H1 (cell line): Measurements from ENCODE around the gene NLRP3. TPM values are rescaled to one million over a fixed set of nuclear protein-coding genes. Genes with fewer than 3 reads are reported as not detected.

Experiments
- CTCF ChIA-PET: fragments of 300-600 bp; sonication (Branson Sonifier 250); formaldehyde crosslinking; loops from one replicate; lab custom pipeline; 2021; ENCODE audit not compliant: partially characterized antibody; lab: Charles Lee
- POLR2A ChIA-PET: fragments of 300-600 bp; sonication (Branson Sonifier 250); formaldehyde crosslinking; loops from one replicate; lab custom pipeline; 2021; ENCODE audit warnings: inconsistent platforms; ENCODE audit not compliant: partially characterized antibody; lab: Charles Lee
- DNase-seq, 2 experiments: peaks; one replicate each; pipeline versions ENCODE4 v3.0.0 to v3.0.0-alpha.2; 2010 to 2022; ENCODE audit warnings: low spot score in 2 of 2, low read depth in 1 of 2, mixed read lengths in 1 of 2
- FAIRE-seq: peaks from 2 replicates; lab custom pipeline; 2011; peaks lifted over from hg19 to GRCh38; lab: Jason Lieb, UNC
- H2AFZ ChIP-seq: 2 replicates; pipeline ENCODE4 v1.8.1; 2012; ENCODE audit warnings: low read length, inconsistent platforms
- H2AK5ac ChIP-seq: 2 replicates; pipeline ENCODE4 v1.6.1; 2013; ENCODE audit warnings: low read depth, low read length
- H2BK120ac ChIP-seq: replicated peaks from 2 replicates; pipeline ENCODE3; 2013; ENCODE audit warnings: low read depth, low read length, inconsistent platforms
- H2BK12ac ChIP-seq: 2 replicates; pipeline ENCODE4 v1.6.1; 2013; ENCODE audit warnings: low read depth, low read length
- H2BK15ac ChIP-seq: 2 replicates; pipeline ENCODE4 v1.6.1; 2013; ENCODE audit warnings: low read length
- H2BK20ac ChIP-seq: 2 replicates; pipeline ENCODE4 v1.6.1; 2013; ENCODE audit warnings: low read length
- H2BK5ac ChIP-seq: 2 replicates; pipeline ENCODE4 v1.6.1; 2013; ENCODE audit warnings: low read depth, low read length
- H3K14ac ChIP-seq: 2 replicates; pipeline ENCODE4 v1.6.1; 2013; ENCODE audit warnings: inconsistent platforms; ENCODE audit not compliant: insufficient read length
- H3K18ac ChIP-seq: 2 replicates; pipeline ENCODE4 v1.6.1; 2013; ENCODE audit warnings: low read length; ENCODE audit errors: extremely low read depth
- H3K23ac ChIP-seq: 2 replicates; pipeline ENCODE4 v1.6.1; 2013; ENCODE audit warnings: inconsistent platforms; ENCODE audit not compliant: insufficient read length
- H3K23me2 ChIP-seq: 2 replicates; pipeline ENCODE4 v1.6.1; 2013; ENCODE audit warnings: low read depth, low read length
- H3K27ac ChIP-seq: 2 replicates; pipeline ENCODE4 v1.6.1; 2011; ENCODE audit warnings: low read depth, low read length, inconsistent platforms
- H3K27me3 ChIP-seq, 4 experiments: replicated peaks in 1 of 4; 1 replicate in 1 of 4; 2 replicates in 3 of 4; pipeline versions ENCODE4 v1.6.1 to v1.8.1; 2011 to 2013; ENCODE audit warnings: low read length in 3 of 4, mild to moderate bottlenecking in 3 of 4, inconsistent platforms in 2 of 4, mixed read lengths in 2 of 4, moderate library complexity in 1 of 4; ENCODE audit not compliant: control insufficient read depth in 3 of 4, insufficient read depth in 3 of 4; ENCODE audit errors: extremely low read depth in 1 of 4
- H3K36me3 ChIP-seq, 4 experiments: 2 replicates each; pipeline versions ENCODE4 v1.6.1 to v1.8.1; 2011 to 2013; ENCODE audit warnings: mild to moderate bottlenecking in 4 of 4, low read length in 3 of 4, moderate library complexity in 2 of 4, control low read depth in 1 of 4, inconsistent platforms in 1 of 4; ENCODE audit not compliant: insufficient read depth in 4 of 4, control insufficient read depth in 2 of 4
- H3K4ac ChIP-seq: replicated peaks from 2 replicates; pipeline ENCODE3; 2013; ENCODE audit warnings: low read length, low read depth, mixed read lengths, inconsistent platforms; ENCODE audit not compliant: insufficient read length
- H3K4me1 ChIP-seq, 4 experiments: replicated peaks in 1 of 4; 1 replicate in 1 of 4; 2 replicates in 3 of 4; pipeline versions ENCODE4 v1.6.1 to v1.8.1; 2011 to 2013; ENCODE audit warnings: low read length in 3 of 4, inconsistent platforms in 2 of 4, mixed read lengths in 1 of 4; ENCODE audit not compliant: insufficient read depth in 4 of 4, control insufficient read depth in 3 of 4
- H3K4me2 ChIP-seq, 2 experiments: 2 replicates each; pipeline versions ENCODE4 v1.6.1 to v1.8.1; 2011 to 2013; ENCODE audit warnings: low read depth in 2 of 2, low read length in 2 of 2, control low read depth in 1 of 2, inconsistent platforms in 1 of 2, mild to moderate bottlenecking in 1 of 2; ENCODE audit not compliant: insufficient read depth in 1 of 2
- H3K4me3 ChIP-seq, 4 experiments: fragments of 200-600, 300-600 bp in 1 of 4; sonication (generic), shearing (Covaris generic), sonication (Bioruptor Twin) in 1 of 4; 2 replicates each; pipeline versions ENCODE4 v1.5.1 to v1.8.1; 2011 to 2016; ENCODE audit warnings: low read length in 4 of 4, low read depth in 3 of 4, control low read depth in 2 of 4, inconsistent platforms in 2 of 4, mild to moderate bottlenecking in 2 of 4, mixed read lengths in 1 of 4, moderate library complexity in 1 of 4; ENCODE audit not compliant: insufficient read depth in 2 of 4; ENCODE audit errors: extremely low read depth in 1 of 4
- H3K56ac ChIP-seq: replicated peaks from 2 replicates; pipeline ENCODE3; 2013; ENCODE audit warnings: low read depth, mild to moderate bottlenecking, mixed read lengths, low read length, inconsistent platforms; ENCODE audit not compliant: insufficient read length
- H3K79me1 ChIP-seq: 2 replicates; pipeline ENCODE4 v1.6.1; 2013; ENCODE audit warnings: low read depth, low read length, control low read depth
- H3K79me2 ChIP-seq, 2 experiments: 2 replicates each; pipeline versions ENCODE4 v1.6.1 to v1.8.1; 2012 to 2013; ENCODE audit warnings: low read length in 2 of 2, mild to moderate bottlenecking in 2 of 2, inconsistent platforms in 1 of 2; ENCODE audit not compliant: insufficient read depth in 2 of 2, control insufficient read depth in 1 of 2
- H3K9ac ChIP-seq, 4 experiments: replicated peaks in 1 of 4; 1 replicate in 1 of 4; 2 replicates in 3 of 4; pipeline versions ENCODE4 v1.6.1 to v1.8.1; 2011 to 2013; ENCODE audit warnings: low read depth in 3 of 4, low read length in 3 of 4, control low read depth in 2 of 4, mild to moderate bottlenecking in 2 of 4, moderate library complexity in 2 of 4, inconsistent platforms in 1 of 4; ENCODE audit errors: extremely low read depth in 1 of 4
- H3K9me3 ChIP-seq, 2 experiments: 2 replicates each; pipeline versions ENCODE4 v1.6.1 to v1.8.1; 2012 to 2013; ENCODE audit warnings: mild to moderate bottlenecking in 2 of 2, moderate library complexity in 2 of 2, control low read depth in 1 of 2, inconsistent platforms in 1 of 2, low read depth in 1 of 2, low read length in 1 of 2, mixed read lengths in 1 of 2; ENCODE audit not compliant: insufficient read depth in 2 of 2
- H4K20me1 ChIP-seq, 2 experiments: replicated peaks in 1 of 2; 2 replicates each; pipeline versions ENCODE3 to v1.8.1; 2011 to 2013; ENCODE audit warnings: inconsistent platforms in 2 of 2, low read length in 2 of 2, mild to moderate bottlenecking in 1 of 2; ENCODE audit not compliant: insufficient read depth in 2 of 2, control insufficient read depth in 1 of 2
- H4K5ac ChIP-seq: 2 replicates; pipeline ENCODE4 v1.6.1; 2013; ENCODE audit warnings: low read length, low read depth, mixed read lengths, inconsistent platforms; ENCODE audit not compliant: insufficient read length
- H4K8ac ChIP-seq: 2 replicates; pipeline ENCODE4 v1.8.0; 2013; ENCODE audit warnings: mild to moderate bottlenecking, moderate library complexity, low read length, inconsistent platforms; ENCODE audit not compliant: insufficient read depth; ENCODE audit errors: extremely low read depth
- H4K91ac ChIP-seq: replicated peaks from 2 replicates; pipeline ENCODE3; 2013; ENCODE audit warnings: low read length, mixed read lengths, inconsistent platforms; ENCODE audit not compliant: insufficient read length
- CBX8 ChIP-seq: fragments of 300-800, 300-1000 bp; sonication (generic); IDR thresholded peaks from 2 replicates; pipeline ENCODE4 v1.7.1; 2016; ENCODE audit warnings: low read depth, low read length, borderline replicate concordance
- KDM4A ChIP-seq: IDR thresholded peaks from one replicate; pipeline ENCODE4 v1.7.1; 2012; ENCODE audit warnings: low read depth, mild to moderate bottlenecking, moderate library complexity, low read length, inconsistent platforms; ENCODE audit not compliant: severe bottlenecking
- MAX ChIP-seq: IDR thresholded peaks from 2 replicates; pipeline ENCODE4 v1.6.1; 2012; ENCODE audit warnings: inconsistent platforms
- NRF1 ChIP-seq: IDR thresholded peaks from 2 replicates; pipeline ENCODE4 v1.6.1; 2011; ENCODE audit warnings: mild to moderate bottlenecking, low read depth, low read length, improper control_type of control experiment
- PHF8 ChIP-seq: fragments of 200-600 bp; sonication (generic); conservative IDR thresholded peaks from 2 replicates; pipeline ENCODE4 v1.7.1; 2012; ENCODE audit warnings: low read depth, mild to moderate bottlenecking, inconsistent platforms, low read length, moderate library complexity
- RFX5 ChIP-seq: IDR thresholded peaks from 2 replicates; pipeline ENCODE4 v1.6.1; 2011; ENCODE audit warnings: low read depth, low read length, improper control_type of control experiment, borderline replicate concordance
- SP1 ChIP-seq: IDR thresholded peaks from 2 replicates; pipeline ENCODE4 v1.6.1; 2011; ENCODE audit warnings: low read depth, low read length
- SP4 ChIP-seq: IDR thresholded peaks from 2 replicates; pipeline ENCODE4 v1.6.1; 2012; ENCODE audit warnings: low read length, inconsistent platforms
- SUZ12 ChIP-seq: fragments of 200-600 bp; sonication (generic); IDR thresholded peaks from 2 replicates; pipeline ENCODE4 v1.6.1; 2012; ENCODE audit warnings: mild to moderate bottlenecking, inconsistent platforms, low read length, moderate library complexity, mixed read lengths
- USF2 ChIP-seq: IDR thresholded peaks from 2 replicates; pipeline ENCODE4 v1.6.1; 2011; ENCODE audit warnings: low read length, improper control_type of control experiment
- WGBS, 2 experiments: shearing (Covaris generic) in 1 of 2; methylation state at CpG; one replicate each; pipeline versions ENCODE4 v1.1.6 to v1.1.7; 2013 to 2015; ENCODE audit warnings: low lambda C conversion rate in 2 of 2, mixed read lengths in 2 of 2, inconsistent platforms in 1 of 2, low coverage in 1 of 2, missing lambda C conversion rate in 1 of 2; ENCODE audit not compliant: insufficient replicate concordance in 2 of 2, insufficient coverage in 1 of 2, insufficient read length in 1 of 2; ENCODE audit errors: extremely low coverage in 1 of 2, missing lambda C conversion rate in 1 of 2; 5-methylcytosine and 5-hydroxymethylcytosine counted together
- polyA plus RNA-seq, 7 experiments: library from polyadenylated mRNA; depleted of rRNA in 3 of 7; stranded (reverse) in 5 of 7; unstranded in 2 of 7; fragments of >200 nt in 5 of 7; fragments of 200-250 nt in 2 of 7; gene quantifications; 1 replicate in 5 of 7; 2 replicates in 1 of 7; 4 replicates in 1 of 7; pipeline versions ENCODE4 v1.2.1 to v1.2.3, GENCODE V29; 2011 to 2013; ENCODE audit warnings: missing spikeins in 2 of 7, mixed read lengths in 2 of 7
- total RNA-seq: library from RNA; stranded (reverse); fragmentation: NEBNext Ultra II Directional; extraction: Animal tissue kit (Norgen Biotek cat#: 25700); gene quantifications from 2 replicates; pipeline ENCODE4 v1.2.1, GENCODE V29; 2021

Gene NLRP3
- total and polyA plus RNA-seq, 2 of the 8 experiments (the other 6 are each of a cell fraction or from before 2014, with no cell fraction given), result 0.05 to 0.19 TPM

- H3K9me3 ChIP-seq, result peaks cover 12 to 17% of the 10 kb centered on the region in 2 experiments; a peak in 2 of 4 replicates
- no peaks in the 10 kb centered on the region; the same call in 1 of the 2 replicates for H3K79me1 ChIP-seq
- ChIA-PET CTCF (interaction anchor here (1.8 to 5.8 kb wide), 3 partner anchors 12 to 101 kb away, joined by 5 to 53 read pairs (median 12); no protein-coding TSS in a partner anchor), POLR2A (interaction anchor here (1.2 kb wide), 1 partner anchor 8 kb away, joined by 3 read pairs; no protein-coding TSS in a partner anchor)
- no peaks in the 10 kb centered on the region for H4K20me1 ChIP-seq
- TF ChIP-seq RFX5, result no peak
- TF ChIP-seq PHF8, result no peak
- no peak for TF ChIP-seq SP1
- TF ChIP-seq NRF1, result no peak
- no peak for TF ChIP-seq USF2
- no peak for TF ChIP-seq CBX8
- no peak for TF ChIP-seq SUZ12
- TF ChIP-seq MAX, result no peak
- no peak for TF ChIP-seq KDM4A
- TF ChIP-seq SP4, result no peak
- no peaks in the 10 kb centered on the region for H3K79me2 ChIP-seq
- no peak overlapping the region for H3K4ac ChIP-seq
- peaks cover 0 to 7% (median 2%) of the 10 kb centered on the region in 4 experiments; a peak in 3 of 7 replicates for H3K27me3 ChIP-seq
- H3K36me3 ChIP-seq, result no peaks in the 10 kb centered on the region; a peak in 1 of 8 replicates
- H3K9ac ChIP-seq, result no peak overlapping the region
- no peak overlapping the region for H4K8ac ChIP-seq
- H3K18ac ChIP-seq, result no peak overlapping the region
- no peak overlapping the region for H2AFZ ChIP-seq
- no peak overlapping the region for H2BK15ac ChIP-seq
- H3K23me2 ChIP-seq, result no peaks in the 10 kb centered on the region
- no peak overlapping the region for H3K4me2 ChIP-seq
- no peak overlapping the region; the same call in 1 of the 2 replicates for H2BK20ac ChIP-seq
- no peak overlapping the region for H2AK5ac ChIP-seq
- 84% methylated on average over 1 of the region's 1 CpG; no CpG with 5 or more reads in 1 of the 2 experiments for WGBS, 2 experiments
- no peak overlapping the region for H4K5ac ChIP-seq
- no peak overlapping the region for H3K14ac ChIP-seq
- H3K4me3 ChIP-seq, result no peak overlapping the region
- no peak overlapping the region for H4K91ac ChIP-seq
- H2BK12ac ChIP-seq, result 0 out of 2 replicates have a peak overlapping the region, but pooled peaks have one; percentile 19
- no peak overlapping the region for H3K23ac ChIP-seq
- no peak overlapping the region for H3K56ac ChIP-seq
- DNase-seq (no peak), FAIRE-seq (no peak)
- H2BK120ac ChIP-seq, result no peak overlapping the region
- H3K4me1 ChIP-seq, result peaks cover 0 to 7% (median 6%) of the 10 kb centered on the region in 4 experiments
- no peak overlapping the region for H3K27ac ChIP-seq
- H2BK5ac ChIP-seq, result no peak overlapping the region
Measured at GRCh38 chr1:247386217-247386616, 29.8 kb upstream of the NLRP3 start.
